NCI-H526 (cell line): ENCODE results near the gene UEVLD.

Experiments
- DNase-seq, 2 experiments: peaks; one replicate each; lab custom pipeline; 2025; lab: John Stamatoyannopoulos, UW

The UEVLD gene

DNA sequence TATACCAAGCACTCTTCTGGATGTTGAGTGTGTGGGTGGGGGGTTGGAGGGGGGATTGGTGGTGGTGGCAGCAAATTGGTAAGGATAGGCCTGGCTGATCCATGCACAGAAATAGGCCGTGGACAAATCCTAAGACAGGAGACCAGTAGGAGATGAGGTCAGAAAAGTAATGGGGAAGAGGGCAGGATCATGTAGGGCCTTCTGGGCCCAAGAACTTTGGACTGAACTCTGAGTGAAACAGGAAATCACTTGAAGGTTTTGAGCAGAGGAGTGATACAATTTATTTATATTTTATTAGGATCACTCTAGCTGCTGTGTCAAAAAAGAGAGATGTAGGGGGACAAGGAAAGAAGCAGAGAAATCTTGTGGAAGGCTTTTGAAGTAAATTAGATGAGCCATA is 90.5 kb downstream of the UEVLD start:
- no peak for DNase-seq

DNA sequence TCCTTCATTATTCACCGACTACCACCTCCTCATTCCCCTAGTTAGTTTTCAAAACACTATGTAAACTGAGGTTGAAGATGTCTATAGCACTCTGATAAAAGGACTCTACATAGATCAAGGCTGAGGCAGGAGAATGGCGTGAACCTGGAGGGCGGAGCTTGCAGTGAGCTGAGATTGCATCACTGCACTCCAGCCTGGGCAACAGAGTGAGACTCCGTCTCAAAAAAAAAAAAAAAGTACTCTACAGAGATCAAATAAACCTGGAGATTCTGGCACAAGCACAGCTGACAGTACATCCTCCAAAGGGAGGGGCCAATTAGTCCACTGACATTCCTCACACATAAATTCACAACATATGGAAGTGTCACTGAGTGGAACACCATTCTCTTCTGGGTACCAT is 92.8 kb downstream of the UEVLD start:
- no peak for DNase-seq

DNA sequence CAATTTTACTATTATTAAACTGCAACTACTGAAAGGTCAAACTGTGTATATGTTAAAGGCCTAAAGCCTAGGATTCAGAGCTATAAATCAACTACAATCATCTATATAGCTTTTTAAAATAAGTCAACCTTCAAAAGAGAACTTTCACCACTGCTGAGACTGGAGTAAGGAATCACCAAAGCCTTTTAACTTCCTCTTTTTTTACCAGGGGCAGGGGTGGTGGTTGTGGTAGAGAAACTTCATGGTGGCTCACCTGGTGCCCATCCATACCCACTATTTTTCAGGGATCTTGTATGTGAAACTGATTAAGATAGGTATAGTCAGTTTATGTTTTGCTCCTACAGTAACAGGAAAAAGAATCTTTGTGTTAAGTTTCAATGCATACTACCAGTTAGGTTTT is 93.3 kb downstream of the UEVLD start:
- no peak for DNase-seq

DNA sequence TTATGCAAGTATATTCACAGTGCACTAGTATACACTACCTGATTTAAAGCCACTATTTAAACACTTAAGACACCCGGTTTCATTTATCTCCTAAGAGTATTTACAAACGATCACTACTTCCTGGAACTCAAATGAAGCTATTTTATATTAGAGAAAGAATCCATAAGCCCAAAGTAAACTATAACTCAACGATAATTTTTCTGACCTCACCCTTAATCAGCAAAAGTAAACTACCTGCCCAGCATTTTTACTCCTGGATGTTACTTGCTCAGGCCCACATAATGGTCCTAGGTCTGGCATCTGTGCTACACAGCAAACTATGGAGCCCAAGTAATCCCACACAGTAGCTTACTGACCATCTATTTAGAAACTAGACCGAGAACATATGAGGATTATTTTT is 95.2 kb downstream of the UEVLD start:
- DNase-seq, result no peak

DNA sequence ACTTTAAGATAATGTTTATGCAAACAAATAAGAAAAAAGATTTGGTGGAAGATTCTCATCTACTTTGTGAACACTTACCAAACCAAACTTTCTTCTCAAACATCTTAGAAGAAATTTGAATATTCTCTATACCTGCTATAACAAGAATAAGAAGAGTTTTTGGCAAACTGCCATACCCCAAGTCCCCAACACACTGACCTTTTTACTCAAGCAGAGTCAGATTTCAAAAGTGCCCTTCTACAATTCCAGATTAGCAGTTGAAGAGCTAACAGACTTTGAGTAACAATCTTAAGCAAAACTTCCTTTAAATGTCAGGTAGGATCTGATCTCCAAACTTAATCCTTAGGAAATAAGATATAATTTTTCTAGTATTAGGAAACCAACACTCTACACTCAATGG is 95.6 kb downstream of the UEVLD start:
- DNase-seq, result no peak

DNA sequence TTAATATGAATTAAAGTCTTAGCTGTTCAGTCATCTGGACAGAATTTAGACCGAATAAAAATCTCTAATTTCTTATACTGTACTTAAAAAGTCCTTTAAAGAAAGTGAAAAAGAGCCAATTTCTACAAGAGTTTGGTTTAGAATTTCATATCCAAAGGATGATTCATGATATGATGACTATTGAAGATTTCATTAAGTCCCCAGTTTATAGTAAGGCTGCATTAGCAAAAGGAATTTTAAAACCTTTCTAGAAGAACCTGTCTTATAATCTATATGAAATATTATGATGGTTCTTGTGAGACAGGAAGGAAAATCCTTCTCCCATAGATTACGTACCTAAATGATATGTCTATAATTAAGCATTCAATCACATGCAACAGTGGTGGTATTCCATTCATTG is 96.6 kb downstream of the UEVLD start:
- DNase-seq, result no peak

DNA sequence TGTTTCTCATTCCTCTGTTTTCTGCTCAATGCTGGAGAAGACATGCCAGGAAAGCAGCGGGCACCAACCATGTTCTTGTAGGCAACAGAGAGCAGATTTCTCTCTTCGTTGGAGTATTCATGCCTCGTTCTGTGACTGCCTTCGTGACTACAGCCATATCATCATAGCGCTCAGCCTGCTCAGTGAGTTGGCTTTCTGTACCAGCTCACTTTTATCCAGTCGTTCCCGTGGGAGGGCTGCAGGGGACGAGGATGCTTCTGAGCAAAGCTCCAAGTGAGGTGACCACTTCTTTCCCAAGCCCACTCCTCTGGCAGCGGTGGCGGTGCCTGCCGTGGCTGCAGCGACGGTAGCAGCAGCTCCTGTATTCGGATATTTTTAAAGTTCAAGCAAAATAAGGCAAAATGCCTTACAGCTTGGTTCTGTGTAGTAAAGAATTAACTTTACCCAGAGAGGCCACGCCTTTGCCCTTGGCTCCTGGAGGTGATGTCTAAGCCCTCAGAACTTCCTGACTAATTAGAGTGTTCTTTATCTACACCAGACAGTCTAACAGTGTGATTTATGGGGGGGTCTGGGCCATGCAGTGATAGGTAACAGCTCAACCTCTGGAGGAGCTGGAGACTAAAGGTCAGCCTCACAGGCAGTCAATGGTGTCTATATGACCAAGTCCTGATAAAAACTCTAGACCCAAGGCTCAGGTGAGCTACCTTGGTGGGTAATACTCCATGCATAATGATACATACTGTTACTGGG is 97.6 kb downstream of the UEVLD start:
- DNase-seq, result no peak

DNA sequence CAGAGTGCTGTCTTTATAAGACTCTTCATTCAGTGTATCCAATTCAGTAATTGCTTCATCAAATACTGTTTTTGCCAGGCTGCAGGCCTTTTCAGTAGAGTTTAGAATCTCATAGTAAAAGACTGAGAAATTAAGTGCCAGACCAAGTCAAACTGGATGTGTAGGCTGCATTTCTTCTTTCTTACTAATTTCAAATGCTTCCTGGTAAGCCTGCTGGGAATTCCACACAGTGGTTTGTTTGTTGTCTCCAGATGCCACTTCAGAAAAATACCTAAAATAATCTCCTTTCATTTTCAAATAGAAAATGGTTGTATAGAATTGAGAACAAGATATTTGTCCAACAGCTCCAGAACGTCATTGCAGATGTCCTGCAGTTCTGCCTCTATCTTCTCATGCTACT is 98.2 kb downstream of the UEVLD start:
- DNase-seq, result no peak

DNA sequence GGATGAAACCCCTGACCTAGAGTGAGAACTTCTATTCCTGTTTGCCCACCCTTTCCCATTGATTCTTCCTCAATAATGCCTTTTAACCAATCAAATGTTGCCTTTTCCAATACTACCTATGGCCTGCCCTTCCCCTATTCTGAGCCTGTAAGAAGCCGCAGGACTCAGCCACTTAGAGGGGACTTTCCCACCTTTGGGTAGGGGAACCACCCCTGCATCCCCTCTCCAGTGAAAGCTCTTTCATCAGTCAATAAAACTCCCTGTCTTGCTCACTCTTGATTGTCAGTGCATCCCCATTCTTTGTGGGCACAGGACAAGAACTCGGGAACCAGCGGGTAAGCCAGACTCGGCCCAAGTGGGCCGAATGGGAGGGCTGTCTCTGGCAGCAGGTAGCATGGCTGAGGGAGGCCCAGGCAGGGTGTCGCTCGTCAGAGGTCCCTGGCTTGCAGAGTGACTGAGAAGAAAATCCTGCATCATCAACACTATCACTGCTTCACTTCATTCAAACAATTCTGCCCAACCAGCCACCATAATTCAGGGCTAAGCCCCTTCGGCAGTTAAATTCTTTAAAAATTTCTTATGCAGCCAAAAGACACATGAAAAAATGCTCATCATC is 102.5 kb downstream of the UEVLD start:
- DNase-seq, result no peak
